AG08395 (cell line): ENCODE results near the gene MSRB2.
"Not testable (repeated sequence)": the region's sequence is repeated elsewhere in the genome, so short reads cannot be mapped to it uniquely, and the experiment has no call there.

Source experiments
- DNase-seq: peaks from one replicate; pipeline ENCODE4 v3.0.0; 2012; ENCODE audit warnings: mixed read lengths, low spot score

MSRB2 gene

DNA sequence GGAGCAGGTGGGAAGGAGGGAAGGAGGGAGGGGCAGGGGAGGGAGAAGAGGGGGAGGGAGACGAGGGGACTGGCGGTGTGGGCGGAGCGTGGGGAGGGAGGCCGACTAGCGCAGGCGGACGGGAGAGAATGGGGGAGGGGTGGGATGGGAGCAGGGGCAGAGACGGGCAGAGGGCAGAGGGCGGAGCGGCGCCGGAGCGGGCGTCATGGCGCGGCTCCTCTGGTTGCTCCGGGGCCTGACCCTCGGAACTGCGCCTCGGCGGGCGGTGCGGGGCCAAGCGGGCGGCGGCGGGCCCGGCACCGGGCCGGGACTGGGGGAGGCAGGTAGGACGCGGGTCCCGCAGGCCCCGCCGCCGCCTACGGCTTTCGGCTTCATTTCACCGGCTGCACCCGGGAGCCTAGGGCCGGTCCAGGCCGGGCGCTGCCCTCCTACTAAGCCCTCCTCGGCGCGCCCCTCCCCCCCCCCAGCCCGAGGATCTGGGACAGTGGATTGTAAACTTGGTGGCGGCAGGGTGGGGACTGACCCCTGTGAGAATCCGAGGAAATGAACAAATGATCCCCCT, at the start of gene MSRB2:
MSRB2 (plus strand) TSS at position 176 of the 562 bp plus-strand sequence; CDS start at position 206, 30 bp downstream.
- peak; percentile 97 for DNase-seq

DNA sequence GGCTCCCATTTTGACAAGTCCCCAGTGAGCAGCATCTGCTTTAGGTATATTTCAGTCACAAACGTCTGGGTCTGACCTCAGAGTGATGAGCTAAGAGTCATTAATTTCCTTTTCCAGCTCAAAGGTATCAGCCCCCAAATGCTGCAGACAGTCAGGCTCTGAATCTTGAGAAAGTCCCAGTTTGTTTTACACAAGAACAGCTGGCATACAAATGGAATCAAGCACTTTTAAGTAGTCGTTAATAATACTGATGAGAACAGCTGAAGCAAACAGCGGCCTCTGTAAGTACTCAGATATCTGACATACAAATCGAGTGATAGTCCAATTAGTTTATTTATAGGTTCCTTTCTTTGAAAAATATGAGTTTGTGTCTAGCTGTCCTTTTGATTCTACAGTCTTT, 49.4 kb upstream of the MSRB2 start:
- no peak for DNase-seq

DNA sequence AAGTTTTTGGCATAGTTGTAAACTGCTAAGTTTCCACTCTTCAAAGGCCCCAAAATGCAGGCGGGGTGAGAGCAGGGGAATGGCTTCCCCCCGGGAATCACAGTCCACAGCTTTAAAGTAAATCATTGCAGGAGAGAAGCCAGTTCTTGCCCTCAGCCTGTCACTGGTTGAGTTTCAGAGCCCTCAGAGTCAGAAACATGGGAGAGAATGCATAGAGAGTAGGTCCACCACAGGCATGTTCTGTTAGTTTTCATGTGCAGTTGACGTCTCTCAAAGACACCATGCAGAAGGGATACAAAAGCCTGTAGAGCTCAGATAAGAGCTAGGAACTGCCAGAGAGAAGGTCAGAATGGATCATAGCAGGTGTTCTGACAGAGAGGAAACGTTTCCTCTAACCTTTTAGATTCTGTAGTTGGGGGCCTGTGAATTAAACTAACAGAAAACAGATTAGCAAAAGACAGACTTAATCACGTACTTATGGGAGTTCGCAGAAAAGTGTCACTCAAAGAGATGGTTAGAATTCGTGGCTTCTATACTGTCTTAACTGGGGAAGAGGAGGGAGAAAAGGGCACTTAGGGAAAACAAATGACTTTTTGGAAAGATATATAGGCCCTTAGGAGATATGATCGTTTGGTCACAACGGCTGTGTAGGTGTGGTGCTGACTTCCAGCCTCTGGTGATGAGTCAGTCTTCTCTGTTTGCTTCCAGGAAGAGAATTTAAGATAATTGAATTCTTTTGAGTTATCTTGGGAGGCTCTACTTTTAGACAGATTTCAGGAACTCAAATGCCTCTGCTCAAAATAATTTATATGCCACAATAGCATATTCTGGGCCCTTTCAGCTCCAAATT, 48.0 kb upstream of the MSRB2 start:
- no peak for DNase-seq

DNA sequence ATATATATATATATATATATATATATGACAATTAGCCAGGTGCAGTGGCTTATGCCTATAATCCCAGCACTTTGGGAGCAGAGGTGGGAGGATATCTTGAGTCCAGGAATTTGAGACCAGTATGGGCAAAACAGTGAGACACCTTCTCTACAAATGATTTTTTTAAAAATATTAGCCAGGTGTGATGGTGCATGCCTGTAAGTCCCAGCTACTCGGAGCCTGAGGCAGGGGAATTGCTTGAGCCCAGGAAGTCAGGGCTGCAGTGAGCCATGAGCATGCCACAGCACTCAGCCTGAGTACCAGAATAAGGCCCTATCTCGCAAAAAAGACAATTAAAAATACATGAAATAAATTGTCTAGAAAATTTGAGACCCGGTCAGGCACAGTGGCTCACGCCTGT, 47.2 kb upstream of the MSRB2 start:
- DNase-seq = no peak

DNA sequence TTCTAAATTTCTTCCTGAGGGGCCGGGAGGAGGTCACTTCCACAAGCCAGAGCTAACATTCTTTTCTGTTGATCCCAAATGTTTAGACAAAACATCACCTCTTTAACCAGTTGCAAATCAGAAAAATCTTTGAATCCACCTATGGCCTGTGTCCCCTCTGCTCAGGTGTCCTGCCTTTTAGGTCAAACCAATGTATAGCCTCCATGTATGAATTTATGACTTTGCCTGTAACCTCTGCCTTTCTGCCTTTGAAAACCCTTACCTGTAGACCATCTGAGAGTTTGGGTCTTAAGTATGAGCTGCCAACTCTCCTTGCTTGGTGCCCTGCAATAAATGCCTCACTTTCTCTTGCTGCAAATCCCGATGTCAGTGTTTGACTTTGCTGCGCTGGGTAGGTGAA, 44.1 kb upstream of the MSRB2 start:
- DNase-seq = no peak

DNA sequence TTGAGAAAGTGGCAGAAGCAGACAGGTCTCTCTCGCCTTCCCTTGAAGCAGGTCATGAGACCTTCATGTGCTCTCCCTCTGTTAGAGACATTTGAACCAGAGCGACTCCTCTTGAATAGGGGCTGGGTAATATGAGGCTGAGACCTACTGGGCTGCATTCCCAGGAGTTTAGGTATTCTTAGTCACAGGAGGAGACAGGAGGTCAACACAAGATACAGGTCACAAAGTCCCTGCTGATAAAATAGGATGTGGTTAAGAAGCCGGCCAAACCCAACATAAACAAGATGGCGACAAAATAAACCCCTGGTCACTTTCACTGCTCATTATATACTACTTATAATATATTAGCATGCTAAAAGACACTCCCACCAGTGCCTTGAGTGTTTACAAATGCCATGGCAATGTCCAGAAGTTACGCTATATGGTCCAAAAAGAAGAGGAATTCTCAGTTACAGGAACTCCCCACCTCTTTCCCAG, 43.5 kb upstream of the MSRB2 start:
- DNase-seq = no peak

DNA sequence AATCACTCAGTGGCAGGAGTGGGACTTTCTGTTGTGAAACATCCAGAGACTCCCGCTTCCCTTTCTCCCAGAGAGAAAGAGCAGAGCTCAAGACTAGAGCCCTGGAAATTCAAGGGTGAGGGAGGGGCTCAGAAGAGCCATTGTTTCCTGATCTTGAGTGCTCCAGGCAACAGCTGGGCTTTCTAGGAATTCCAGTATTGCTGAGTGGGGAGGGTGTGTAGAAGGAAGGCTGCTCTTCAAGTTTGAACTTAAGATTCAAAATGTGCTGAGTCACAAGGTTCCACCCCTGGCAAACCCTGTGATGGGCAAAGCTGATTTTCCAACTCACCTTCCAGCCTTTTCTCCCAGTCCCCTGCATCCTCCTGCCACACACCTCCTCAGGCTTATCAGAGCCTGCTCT, 42.3 kb upstream of the MSRB2 start:
- DNase-seq = no peak

DNA sequence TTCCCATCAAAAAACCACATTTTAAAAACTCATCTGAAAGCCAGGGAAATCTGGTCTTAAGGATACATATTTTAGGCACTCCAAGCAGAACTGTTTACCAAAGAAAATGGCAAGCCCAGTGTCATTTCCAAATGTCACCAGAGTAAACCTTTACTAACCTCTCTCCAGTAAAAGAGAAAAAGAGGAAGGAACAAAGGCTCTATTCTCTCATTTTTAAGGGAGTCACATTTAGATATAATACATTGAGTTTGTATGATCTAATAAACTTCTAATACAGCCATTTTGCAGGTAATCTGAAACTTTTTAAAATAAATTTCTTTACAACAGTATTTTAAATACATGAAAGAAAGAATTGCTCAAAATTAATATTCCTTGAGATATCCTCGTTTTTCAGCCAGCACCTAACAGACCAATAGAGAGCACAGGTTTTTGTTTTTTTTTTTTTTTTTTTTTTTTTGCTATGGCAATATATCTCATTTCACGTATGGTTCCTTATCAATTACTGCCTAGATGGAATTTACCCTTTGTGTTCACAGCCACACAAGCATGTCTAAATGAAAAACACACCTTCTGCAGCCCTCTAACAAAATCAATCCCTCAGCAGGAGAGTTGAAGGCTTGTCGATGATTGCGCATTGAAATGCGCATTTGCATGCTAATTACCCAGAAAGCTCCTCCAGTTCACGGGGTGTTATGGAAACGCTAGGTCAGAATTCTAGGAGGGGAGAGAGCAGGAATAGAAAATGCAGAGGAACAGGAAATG, 39.8 kb upstream of the MSRB2 start:
- no peak for DNase-seq

DNA sequence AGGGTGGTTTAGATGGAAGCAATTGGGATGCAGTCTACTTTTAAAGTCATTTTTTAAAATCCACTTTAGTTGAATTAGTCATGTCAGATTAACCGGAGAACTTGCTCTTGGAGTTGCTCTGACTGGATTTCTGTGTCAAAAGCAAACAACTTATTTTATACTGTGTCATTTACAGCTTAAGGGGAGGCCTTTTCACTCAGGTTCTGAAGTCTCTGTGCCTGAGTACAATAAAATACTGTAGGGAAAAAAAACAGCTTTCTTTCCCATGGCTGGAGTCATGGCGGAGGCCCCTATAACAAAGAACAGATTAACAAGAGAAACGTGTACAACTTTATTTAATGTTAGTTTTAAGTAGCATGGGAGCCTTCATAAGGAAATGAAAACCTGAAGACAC, 39.2 kb upstream of the MSRB2 start:
- DNase-seq = no peak

DNA sequence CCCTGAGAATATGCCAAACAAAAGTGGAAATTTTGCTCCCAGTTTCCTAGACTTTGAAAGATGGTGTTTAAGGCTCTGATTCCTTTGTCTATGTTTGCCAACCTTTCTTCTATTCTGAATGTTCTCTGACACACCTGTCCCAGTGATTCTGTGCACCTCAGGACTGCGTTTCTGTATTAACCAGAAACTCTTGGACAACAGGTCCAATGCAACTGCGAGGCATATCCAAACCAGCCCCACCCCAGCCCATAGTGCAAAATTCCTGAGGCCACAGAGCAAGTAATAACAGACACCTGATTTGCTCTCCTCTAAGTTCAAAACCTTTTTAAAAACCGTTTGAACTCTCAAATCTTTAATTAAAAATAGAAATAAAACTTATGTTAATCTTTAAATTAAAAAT, 37.0 kb upstream of the MSRB2 start:
- no peak for DNase-seq

DNA sequence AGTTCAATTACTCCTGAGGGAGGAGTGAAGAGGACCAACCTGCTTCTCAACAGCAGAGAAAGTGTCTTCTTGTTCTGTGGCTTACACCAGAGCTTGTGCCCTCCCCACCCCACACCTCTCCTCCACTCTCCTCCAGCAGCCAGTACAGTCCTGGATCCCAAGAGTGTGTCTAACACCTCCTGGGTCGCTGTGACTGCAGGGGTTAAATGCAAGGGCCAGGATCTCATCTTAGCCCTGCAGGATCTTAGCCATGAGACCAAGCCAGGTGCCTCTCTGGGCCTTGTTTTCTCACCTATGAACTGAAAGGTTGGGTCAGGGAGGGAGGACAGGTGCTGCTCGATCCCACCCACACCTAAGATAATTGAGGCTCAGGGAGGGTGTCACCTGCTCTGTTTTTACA, 34.5 kb upstream of the MSRB2 start:
- no peak for DNase-seq

DNA sequence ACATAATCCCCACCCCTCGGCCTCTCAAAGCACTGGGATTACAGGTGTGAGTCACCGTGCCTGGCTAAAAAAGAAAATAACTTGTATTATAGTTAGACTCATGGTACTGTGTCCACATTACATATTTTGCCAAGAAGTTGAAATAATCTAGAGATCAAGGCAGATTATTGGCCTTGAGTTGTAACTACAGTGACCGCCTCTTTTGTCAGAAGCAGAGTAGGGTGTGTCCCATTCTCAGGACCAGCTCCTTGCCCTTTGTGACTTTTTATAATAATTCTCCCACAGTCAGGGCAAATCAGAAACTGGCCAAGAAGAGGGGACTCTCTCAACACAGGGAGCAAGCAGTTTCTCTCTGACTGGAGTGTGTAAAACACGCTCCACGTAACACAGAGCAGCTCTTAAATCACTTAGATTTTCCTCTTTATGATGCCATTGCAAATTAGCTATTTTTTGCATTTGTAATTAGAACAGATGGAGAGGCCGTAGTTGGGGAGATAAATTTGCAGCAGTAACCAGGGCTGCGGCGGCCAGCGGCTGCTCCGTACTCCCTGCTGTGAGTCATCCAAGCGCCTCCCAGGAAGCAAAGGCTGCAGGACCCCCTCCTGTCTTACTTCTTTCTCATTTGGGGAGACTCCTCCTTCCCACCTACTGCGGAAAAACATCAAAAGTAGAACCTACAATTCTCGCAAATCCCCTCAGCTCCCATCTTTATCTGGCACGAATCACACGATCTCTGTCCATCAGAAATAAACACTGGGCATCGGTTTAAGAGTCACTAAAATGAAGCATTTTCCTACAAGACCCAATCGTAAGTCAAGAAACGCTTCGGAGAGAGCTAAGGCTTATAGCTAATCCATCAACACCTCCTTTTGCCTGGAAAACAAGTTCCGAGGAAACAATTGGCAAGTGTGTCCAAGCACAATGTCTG, 32.1 kb upstream of the MSRB2 start:
- peak; percentile 25 for DNase-seq

DNA sequence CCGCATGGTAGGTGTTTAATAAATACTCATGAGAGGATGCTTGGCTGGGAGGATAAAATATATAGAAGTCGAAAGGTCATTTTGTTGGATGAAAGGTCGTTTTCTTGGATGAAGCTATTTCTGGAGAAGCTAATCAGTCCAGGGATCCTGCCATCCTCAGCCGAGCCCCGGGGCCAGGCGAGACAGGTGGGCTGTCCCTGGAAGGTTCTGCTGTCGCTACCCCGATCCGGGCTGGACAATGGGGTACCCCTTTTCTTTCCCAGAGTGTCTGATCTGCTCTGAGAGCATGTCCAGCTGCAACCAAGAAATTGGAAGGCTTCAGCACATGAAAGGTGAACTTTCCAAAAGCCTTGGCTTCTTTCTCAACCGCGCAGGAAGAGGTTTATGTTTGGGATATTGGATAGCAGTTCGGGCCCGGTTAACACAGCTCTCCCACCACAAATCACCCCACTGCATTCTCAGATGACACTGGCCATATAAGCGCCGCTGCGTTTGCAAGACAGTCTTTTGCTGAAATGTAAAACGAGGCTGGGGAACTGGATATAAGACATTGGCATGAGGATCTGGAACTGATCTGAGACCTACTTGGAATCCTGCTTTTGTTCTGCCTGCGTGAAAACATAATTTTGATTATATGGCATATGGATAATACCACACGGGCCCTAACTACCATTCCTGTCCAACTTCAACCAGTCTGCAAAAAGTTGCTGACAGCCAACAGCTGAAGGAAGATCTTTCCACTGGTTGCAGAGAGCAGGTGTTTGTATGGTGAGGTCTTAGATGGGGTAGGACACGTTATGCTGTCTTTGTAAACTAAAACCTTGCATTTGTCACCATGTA, 31.2 kb upstream of the MSRB2 start:
- DNase-seq = no peak

DNA sequence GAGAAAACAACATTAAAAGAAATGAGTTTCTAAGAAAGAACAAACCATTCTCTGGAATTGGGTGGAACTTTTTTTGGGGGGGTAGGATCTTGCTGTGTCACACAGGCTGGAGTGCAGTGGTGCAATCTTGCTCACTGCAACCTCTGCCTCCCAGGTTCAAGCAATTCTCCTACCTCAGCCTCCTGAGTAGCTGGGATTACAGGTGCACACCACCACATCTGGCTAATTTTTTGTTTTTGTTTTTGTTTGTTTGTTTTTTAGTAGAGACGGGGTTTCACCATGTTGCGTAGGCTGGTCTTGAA, 30.6 kb upstream of the MSRB2 start:
- not testable (repeated sequence) for DNase-seq

DNA sequence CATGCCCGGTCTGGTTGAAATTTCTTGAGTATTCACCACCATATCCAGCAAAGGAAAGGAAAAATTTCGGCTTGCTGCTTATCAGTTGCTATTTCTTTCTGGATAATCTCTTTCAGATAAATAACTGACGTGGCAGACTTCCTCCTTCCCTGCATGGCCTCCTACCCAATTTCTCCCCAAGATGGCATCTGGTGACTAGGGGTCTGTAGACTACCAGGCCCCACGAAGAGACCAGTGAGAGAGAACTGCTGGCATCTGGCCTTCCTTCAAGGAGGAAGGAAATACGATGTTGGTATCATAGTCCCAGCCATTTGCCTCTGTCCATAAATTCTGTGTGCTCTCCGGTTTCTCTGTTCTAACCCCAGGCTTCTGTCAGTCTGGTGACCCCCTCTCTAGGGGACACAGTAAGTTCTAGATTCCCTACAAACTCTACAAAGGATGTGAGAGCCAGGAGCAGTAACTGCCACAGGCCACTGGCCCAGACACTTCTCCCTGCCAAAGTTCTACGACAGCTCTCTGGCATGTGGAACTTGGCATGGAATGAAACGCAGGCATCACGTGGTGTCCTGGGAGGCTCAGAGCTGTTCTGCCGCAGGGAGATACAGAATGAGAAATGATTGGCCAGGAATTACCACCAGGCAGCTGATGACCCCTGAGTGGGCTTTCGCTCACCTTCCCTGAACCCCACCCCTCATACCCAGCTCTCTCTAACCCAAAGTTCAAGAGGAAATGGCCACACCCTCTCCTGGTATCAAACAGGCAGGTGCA, 30.0 kb upstream of the MSRB2 start:
- DNase-seq = peak; percentile 93

DNA sequence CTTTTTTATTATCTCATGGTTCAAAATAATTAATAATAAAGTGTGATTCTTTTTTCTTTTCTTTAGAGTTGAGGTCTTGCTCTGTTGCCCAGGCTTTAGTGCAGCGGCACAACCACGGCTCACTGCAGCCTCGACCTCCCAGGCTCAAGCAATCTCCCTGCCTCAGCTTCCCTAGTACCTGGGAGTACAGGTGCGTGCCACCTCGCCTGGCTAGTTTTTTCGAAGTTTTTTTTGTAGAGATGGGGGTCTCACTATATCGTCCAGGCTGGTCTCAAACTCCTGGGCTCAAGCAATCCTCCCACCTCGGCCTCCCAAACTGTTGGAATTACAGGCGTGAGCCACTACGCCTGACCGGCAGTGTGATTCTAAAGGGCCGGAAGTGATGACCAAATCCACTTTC, 28.0 kb upstream of the MSRB2 start:
- DNase-seq = no peak

DNA sequence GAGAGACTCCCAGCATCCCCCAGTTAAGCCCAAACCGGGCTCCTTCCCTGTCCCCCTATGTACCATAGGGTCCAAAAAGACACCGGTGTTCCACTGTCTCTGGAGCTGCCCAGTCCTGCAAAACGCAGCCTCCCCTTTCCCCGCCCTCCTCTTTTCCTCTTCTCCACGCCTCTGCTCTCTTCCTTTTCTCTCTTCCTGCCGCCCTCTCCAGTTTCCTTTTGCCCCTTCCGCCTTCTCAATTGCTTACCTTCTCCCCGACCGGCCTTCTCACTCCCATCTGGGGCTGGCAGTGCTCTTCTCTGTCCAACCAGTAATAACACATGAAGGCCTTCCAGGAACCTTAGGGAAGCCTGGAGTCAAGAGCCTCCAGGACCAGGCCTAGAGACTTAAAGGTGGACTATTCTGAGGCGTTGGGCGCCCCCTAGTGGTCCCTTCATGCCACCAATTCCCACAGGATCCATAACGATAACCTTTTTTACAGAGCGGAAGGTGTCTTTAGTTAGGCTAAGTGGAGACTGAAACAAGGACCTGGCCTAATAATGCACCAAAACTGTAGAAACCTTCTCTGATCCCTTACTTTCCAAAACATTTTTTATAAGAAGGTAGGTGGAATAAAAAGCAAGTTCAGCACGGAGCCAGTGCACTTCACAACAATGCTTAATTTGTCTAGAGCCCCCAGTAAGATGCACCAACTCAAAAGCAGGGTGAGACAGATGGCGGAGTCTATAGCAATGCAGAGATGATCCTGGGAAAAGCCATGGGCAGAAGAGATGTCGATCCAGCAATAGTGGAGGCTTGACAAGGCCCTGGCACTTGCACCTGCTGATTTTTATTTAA, 27.2 kb upstream of the MSRB2 start:
- DNase-seq = peak; percentile 78

DNA sequence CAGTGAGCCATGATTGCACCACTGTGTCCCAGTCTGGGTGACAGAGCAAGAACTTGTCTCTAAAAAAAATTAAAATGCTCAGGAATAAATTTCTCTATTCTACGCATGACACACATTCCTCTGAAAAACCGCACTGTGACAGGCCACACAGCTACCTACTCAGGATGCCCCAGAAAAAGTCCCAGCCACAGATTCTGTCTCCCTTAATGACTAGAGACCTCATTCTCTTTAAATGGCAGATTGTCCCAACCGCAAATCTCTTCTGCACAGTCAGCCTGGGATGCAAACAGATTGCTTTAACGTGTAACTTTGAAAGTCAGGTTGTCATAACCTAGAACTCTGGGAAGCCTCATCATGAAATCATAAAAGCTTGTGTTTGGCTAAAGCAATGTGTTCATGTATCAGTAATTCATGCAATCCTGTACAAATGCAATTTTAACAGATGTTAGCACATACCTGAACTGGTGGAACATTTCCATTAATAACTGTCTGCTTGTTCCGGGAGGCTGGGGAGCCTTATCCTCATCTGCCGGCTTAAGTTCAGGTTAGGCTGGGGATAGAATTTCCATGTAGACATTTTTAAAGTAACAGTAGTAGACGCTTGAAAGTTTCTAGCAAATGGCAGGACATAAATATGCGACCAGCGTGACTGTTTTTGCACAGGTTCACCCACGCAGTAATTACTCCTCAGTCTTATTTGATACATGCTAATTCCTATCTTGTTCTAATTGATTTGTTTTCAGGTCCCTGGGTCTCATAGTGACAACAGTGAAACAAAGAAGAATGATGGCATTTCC, 26.2 kb upstream of the MSRB2 start:
- DNase-seq = no peak
